Bronchial epithelial cell (primary cell): ENCODE results near the gene LRIT1. TPM values are rescaled to one million over a fixed set of nuclear protein-coding genes. Genes with fewer than 3 reads are reported as not detected.

Experiments used
- DNase-seq: peaks from one replicate; pipeline ENCODE4 v3.0.0-alpha.2; 2010; ENCODE audit warnings: low read depth
- FAIRE-seq: peaks from 2 replicates; lab custom pipeline; 2011; peaks lifted over from hg19 to GRCh38; lab: Jason Lieb, UNC
- H3K27me3 ChIP-seq: 2 replicates; pipeline ENCODE4 v1.5.1; 2011; ENCODE audit warnings: low read length; ENCODE audit not compliant: control insufficient read depth, insufficient read depth
- H3K36me3 ChIP-seq: 2 replicates; pipeline ENCODE4 v1.5.1; 2011; ENCODE audit warnings: low read length; ENCODE audit not compliant: control insufficient read depth, insufficient read depth
- H3K4me3 ChIP-seq: 2 replicates; pipeline ENCODE4 v1.5.1; 2011; ENCODE audit warnings: mild to moderate bottlenecking, low read depth, low read length, control low read depth
- total RNA-seq: library from RNA; depleted of rRNA; stranded (reverse); fragments of >200 nt; gene quantifications from 2 replicates; pipeline ENCODE4 v1.2.1, GENCODE V29; 2014
- TF ChIP-seq, protein P1 (sequence below): IDR thresholded peaks from 2 replicates; pipeline ENCODE4 v1.5.1; 2011; ENCODE audit warnings: mild to moderate bottlenecking, moderate library complexity, low read length, control low read depth, inconsistent platforms; ENCODE audit not compliant: insufficient read depth, severe bottlenecking

LRIT1 gene
- total RNA-seq, 1 donor from 2014 or later, result not detected

DNA sequence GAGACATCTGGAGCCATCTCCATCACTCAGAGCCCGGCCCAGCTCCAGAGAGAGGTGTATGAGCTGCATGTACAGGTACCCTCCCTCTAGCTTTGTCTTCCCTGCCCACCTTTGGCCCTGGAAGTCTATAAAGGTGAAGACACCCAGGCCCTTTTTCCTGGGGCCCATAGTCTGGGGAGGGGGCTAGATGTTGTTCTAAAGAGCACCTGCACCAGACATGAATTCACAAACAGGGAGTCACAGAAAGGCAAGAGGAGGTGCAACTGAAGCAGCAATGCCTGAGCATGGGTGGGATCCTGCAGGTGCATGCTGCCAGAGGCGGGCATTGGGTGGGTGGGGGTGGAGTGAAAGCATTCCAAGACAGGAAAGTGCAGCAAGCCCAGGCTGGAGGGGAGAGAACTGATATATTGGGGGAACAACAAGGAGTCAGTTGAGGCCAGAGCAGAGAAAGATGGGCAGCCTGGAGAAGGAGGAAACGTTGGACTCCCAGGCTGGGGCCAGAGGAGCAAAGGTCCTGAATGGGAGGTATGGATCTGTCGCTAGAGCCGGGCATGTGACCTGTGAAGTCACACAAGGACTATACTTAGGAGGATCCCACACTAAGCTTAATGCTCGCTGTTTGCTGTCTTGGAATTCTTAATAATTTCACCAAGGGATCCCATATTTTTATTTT lies 35.4 kb downstream of the LRIT1 start:
- Histone ChIP-seq H3K27me3 (no peaks in the 10 kb centered on the region), H3K4me3 (no peak overlapping the region), H3K36me3 (no peaks in the 10 kb centered on the region)
- TF ChIP-seq, protein P1, sequence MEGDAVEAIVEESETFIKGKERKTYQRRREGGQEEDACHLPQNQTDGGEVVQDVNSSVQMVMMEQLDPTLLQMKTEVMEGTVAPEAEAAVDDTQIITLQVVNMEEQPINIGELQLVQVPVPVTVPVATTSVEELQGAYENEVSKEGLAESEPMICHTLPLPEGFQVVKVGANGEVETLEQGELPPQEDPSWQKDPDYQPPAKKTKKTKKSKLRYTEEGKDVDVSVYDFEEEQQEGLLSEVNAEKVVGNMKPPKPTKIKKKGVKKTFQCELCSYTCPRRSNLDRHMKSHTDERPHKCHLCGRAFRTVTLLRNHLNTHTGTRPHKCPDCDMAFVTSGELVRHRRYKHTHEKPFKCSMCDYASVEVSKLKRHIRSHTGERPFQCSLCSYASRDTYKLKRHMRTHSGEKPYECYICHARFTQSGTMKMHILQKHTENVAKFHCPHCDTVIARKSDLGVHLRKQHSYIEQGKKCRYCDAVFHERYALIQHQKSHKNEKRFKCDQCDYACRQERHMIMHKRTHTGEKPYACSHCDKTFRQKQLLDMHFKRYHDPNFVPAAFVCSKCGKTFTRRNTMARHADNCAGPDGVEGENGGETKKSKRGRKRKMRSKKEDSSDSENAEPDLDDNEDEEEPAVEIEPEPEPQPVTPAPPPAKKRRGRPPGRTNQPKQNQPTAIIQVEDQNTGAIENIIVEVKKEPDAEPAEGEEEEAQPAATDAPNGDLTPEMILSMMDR, result no peak
- FAIRE-seq (no peak), DNase-seq (no peak)

DNA sequence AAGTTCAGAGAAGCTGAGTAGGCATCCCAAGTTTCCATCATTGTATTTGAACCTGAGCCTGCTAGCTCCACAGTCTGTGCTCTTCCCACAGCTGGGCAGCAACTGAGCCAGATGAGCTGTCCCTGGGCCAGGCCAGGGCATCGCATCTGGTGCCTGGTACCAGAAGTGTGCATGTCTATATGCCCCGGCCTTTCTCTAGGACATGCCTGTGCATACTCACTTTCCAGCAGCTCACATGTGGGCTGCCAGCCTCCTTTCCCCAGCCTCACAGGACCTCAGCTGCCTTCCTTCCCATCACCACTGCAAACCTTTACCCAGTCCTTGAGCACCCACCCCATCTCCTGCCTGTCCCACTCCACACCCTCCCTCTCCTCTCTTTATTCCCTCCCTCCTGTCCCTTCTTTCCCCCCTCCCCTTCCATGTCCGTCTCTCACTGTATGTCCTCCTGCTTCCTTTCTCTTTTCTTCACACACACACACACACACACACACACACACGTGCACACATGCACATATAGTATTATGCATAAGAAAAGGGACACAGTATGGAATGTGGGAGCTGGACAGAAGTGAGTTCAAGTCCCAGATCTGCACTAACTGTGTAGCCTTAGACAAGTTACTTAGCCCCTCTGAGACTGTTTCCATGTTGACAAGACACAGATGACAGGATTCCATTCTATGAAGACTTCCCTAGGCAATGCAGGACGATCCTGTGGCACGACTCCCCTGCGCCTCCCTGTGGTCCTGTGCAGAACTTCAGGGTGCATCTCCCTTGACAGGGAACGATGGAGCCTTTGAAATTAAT lies 36.1 kb downstream of the LRIT1 start:
- Histone ChIP-seq H3K27me3 (no peaks in the 10 kb centered on the region), H3K4me3 (no peak overlapping the region), H3K36me3 (peaks cover 1% of the 10 kb centered on the region)
- peak; percentile 56 for DNase-seq
- FAIRE-seq, result peak; percentile 62
- TF ChIP-seq, protein P1, result peak; percentile 95

DNA sequence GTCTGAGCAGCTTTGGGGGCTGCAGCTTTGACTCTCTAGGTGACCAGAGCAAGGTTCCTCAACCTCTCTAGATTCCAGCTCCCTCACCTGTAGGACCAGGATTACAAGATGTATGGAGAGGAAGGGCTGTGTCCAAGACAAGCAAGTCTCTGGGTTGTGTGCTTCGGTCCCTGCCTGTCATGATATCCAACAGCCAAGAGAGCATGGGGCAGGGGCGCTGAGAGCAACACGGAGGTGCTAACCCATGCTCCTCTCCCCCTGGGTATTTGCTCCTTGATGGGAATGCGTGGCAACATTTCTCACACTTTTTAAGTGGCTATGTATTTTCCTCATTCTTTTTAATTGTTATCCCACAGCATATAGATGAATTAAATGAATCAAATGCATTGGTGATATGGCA lies 36.7 kb downstream of the LRIT1 start:
- no peak overlapping the region for H3K4me3 ChIP-seq
- H3K27me3 ChIP-seq, result no peaks in the 10 kb centered on the region
- no peak for FAIRE-seq

DNA sequence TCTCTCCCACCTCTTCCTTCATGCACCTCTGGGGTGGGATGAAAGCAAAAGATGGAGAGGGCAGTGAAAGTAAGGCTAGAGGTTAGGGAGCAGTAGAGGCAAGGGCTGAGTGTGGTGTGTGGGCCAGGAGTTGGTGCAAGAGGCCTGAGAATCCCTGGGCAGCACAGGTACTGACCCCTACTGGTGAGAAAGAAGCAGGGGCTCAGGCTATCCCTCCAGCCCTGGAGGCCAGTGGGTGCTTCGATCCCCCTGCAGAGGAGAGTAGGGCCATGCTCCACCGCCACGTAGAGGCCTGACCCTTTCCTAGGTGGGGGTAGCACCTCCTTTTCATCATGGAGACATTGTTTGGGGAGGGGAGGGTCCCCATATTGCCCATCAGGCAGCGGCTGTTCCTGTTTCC lies 37.2 kb downstream of the LRIT1 start:
- H3K27me3 ChIP-seq, result no peaks in the 10 kb centered on the region
- H3K36me3 ChIP-seq, result peaks cover 1% of the 10 kb centered on the region
- TF ChIP-seq, protein P1, result peak; percentile 83
- no peak overlapping the region for H3K4me3 ChIP-seq
- FAIRE-seq (no peak), DNase-seq (peak; percentile 19)

More for the DNA sequence above, 36.7 kb downstream of the LRIT1 start:
- peaks cover 1% of the 10 kb centered on the region for H3K36me3 ChIP-seq
- no peak for DNase-seq
- TF ChIP-seq, protein P1, result no peak

DNA sequence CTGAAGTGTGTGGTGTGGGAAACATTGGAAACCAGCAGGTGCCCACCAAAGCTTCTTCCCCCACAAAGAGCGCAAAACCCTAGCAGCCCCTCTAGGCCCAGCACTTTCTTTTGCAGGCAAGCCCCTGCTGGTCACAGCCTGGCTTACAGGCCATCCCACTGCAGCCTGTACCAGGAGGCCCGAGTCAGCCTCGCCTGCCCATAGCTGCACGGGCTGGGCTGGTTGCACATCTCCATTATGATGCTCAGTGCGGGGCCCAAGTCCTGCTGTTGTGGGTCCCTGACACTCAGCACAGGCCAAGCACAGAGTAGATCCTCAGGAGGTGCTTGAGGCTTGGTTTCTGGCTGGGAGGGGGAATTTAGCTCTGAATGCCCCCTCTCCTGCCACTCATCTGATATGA lies 39.0 kb downstream of the LRIT1 start:
- Histone ChIP-seq H3K36me3 (peaks cover 1% of the 10 kb centered on the region), H3K27me3 (no peaks in the 10 kb centered on the region), H3K4me3 (no peak overlapping the region)
- DNase-seq, result no peak
- no peak for FAIRE-seq
- TF ChIP-seq, protein P1, result no peak
